Osteoblast (primary cell): ENCODE data around the gene ANTXR1. TPM values are rescaled to one million over a fixed set of nuclear protein-coding genes. Genes with fewer than 3 reads are reported as not detected.

Experiments
- DNase-seq: peaks from one replicate; pipeline ENCODE4 v3.0.0; 2011; ENCODE audit warnings: low spot score, mixed read lengths; ENCODE audit not compliant: insufficient read length; ENCODE audit errors: missing footprints
- H2AFZ ChIP-seq: 2 replicates; pipeline ENCODE4 v1.6.0; 2011; ENCODE audit warnings: mild to moderate bottlenecking, low read length
- H3K27ac ChIP-seq: 2 replicates; pipeline ENCODE4 v1.5.1; 2011; ENCODE audit warnings: mild to moderate bottlenecking, low read depth, low read length, moderate library complexity
- H3K27me3 ChIP-seq: 2 replicates; pipeline ENCODE4 v1.6.0; 2012; ENCODE audit warnings: mild to moderate bottlenecking, control low read depth, inconsistent platforms, low read length, moderate library complexity; ENCODE audit not compliant: insufficient read depth
- H3K36me3 ChIP-seq: 2 replicates; pipeline ENCODE4 v1.5.1; 2011; ENCODE audit warnings: mild to moderate bottlenecking, low read length, control low read depth, moderate library complexity; ENCODE audit not compliant: insufficient read depth
- H3K4me1 ChIP-seq: 2 replicates; pipeline ENCODE4 v1.5.1; 2011; ENCODE audit warnings: mild to moderate bottlenecking, low read length, control low read depth, moderate library complexity; ENCODE audit not compliant: insufficient read depth
- H3K4me2 ChIP-seq: 2 replicates; pipeline ENCODE4 v1.6.0; 2011; ENCODE audit warnings: mild to moderate bottlenecking, low read length; ENCODE audit not compliant: insufficient read depth
- H3K4me3 ChIP-seq: fragments of 200-600 bp; sonication (generic); 3 replicates; pipeline ENCODE4 v1.5.1; 2012; ENCODE audit warnings: mild to moderate bottlenecking, low read length, inconsistent platforms; ENCODE audit not compliant: insufficient read depth
- H3K79me2 ChIP-seq: 2 replicates; pipeline ENCODE4 v1.6.0; 2012; ENCODE audit warnings: mild to moderate bottlenecking, low read length, control low read depth, inconsistent platforms; ENCODE audit not compliant: insufficient read depth
- H3K9me3 ChIP-seq: 2 replicates; pipeline ENCODE4 v1.5.1; 2011; ENCODE audit warnings: low read depth, low read length, control low read depth
- H4K20me1 ChIP-seq: 2 replicates; pipeline ENCODE4 v1.6.0; 2012; ENCODE audit warnings: mild to moderate bottlenecking, low read length, control low read depth; ENCODE audit not compliant: insufficient read depth
- total RNA-seq: library from RNA; depleted of rRNA; stranded (reverse); fragments of >200 nt; gene quantifications from 2 replicates; pipeline ENCODE4 v1.2.3, GENCODE V29; 2012
- TF ChIP-seq, protein P1 (sequence below): IDR thresholded peaks from 2 replicates; pipeline ENCODE4 v1.5.1; 2011; ENCODE audit warnings: mild to moderate bottlenecking, low read depth, low read length, moderate library complexity; ENCODE audit errors: extremely low read depth

ANTXR1 gene
- total RNA-seq, 1 donor, result 123 TPM

DNA sequence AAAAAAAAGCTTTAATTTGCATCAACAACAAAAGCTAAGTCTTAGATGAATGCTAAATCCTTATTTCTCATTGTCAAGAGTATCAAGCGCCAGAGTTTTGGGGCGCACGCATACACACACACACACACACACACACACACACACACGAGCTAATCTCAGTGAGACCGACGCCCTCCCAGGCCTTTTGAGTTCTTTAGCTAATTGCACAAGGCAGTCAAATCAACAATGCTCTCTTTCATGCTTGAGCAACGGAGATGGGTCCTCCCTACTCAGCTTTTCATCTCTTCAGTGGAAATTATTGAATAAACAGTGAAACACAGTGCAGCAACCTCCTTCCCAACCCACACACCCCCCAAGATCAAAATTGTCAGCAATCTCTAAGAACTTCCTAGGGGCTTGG is 19.3 kb upstream of the ANTXR1 start:
- Histone ChIP-seq H3K4me2 (no peak overlapping the region), H3K36me3 (no peaks in the 10 kb centered on the region), H3K4me1 (peaks cover 21% of the 10 kb centered on the region), H3K4me3 (no peak overlapping the region), H3K27me3 (no peaks in the 10 kb centered on the region), H3K27ac (no peak overlapping the region), H3K9me3 (no peaks in the 10 kb centered on the region), H2AFZ (no peak overlapping the region), H4K20me1 (no peaks in the 10 kb centered on the region), H3K79me2 (no peaks in the 10 kb centered on the region)
- no peak for DNase-seq
- TF ChIP-seq, protein P1, sequence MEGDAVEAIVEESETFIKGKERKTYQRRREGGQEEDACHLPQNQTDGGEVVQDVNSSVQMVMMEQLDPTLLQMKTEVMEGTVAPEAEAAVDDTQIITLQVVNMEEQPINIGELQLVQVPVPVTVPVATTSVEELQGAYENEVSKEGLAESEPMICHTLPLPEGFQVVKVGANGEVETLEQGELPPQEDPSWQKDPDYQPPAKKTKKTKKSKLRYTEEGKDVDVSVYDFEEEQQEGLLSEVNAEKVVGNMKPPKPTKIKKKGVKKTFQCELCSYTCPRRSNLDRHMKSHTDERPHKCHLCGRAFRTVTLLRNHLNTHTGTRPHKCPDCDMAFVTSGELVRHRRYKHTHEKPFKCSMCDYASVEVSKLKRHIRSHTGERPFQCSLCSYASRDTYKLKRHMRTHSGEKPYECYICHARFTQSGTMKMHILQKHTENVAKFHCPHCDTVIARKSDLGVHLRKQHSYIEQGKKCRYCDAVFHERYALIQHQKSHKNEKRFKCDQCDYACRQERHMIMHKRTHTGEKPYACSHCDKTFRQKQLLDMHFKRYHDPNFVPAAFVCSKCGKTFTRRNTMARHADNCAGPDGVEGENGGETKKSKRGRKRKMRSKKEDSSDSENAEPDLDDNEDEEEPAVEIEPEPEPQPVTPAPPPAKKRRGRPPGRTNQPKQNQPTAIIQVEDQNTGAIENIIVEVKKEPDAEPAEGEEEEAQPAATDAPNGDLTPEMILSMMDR, result no peak

DNA sequence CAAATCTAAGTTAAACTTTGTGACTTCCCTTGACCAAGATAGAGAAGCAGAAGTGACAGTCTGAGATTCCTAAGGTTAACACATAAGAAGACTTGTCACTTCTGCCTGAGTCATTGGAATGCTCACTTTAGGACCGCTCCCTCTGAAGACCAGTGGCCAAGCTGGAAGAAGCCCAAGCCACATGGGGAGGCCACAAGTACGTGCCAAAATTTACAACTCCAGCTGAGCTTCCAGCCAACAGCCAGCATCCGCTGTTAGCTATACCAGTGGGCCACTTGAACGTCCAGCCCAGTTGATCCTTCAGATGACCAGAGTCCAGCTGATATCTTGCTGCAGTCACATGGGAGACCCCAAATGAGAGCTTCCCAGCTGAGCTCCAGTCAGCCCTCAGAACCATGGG is 18.1 kb upstream of the ANTXR1 start:
- Histone ChIP-seq H3K79me2 (no peaks in the 10 kb centered on the region), H3K36me3 (no peaks in the 10 kb centered on the region), H3K4me2 (peak overlapping the region; percentile 18), H2AFZ (peak overlapping the region; percentile 30), H3K9me3 (no peaks in the 10 kb centered on the region), H3K4me3 (no peak overlapping the region), H3K27ac (no peak overlapping the region), H3K4me1 (peaks cover 21% of the 10 kb centered on the region), H4K20me1 (no peaks in the 10 kb centered on the region), H3K27me3 (no peaks in the 10 kb centered on the region)
- DNase-seq, result no peak
- TF ChIP-seq, protein P1, result no peak

- no peak overlapping the region for H3K4me2 ChIP-seq
These were observed 17.1 kb upstream of the ANTXR1 start for GRCh38 chr2:68995916-68996315.

DNA sequence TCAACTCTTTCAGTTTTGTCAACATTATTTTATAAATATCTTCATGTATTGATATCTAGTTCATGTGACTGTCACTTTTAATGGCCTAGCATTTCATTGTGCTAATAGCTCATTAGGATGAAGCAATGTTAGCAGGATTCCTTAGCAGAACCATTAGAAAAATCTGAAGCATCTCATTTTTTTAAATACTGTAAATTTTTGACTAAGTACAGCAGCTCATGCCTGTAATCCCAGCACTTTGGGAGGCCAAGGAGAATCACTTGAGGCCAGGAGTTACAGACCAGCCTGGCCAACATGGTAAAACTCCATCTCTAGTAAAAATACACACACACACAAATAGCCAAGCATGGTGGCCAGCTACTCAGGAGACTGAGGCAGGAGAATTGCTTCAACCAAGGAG is 15.6 kb upstream of the ANTXR1 start:
- H3K36me3 ChIP-seq, result no peaks in the 10 kb centered on the region
- TF ChIP-seq, protein P1, result no peak
- no peak overlapping the region for H3K4me2 ChIP-seq
- DNase-seq, result no peak
- peaks cover 4% of the 10 kb centered on the region for H3K9me3 ChIP-seq
- H3K27me3 ChIP-seq, result no peaks in the 10 kb centered on the region
- peaks cover 21% of the 10 kb centered on the region for H3K4me1 ChIP-seq
- no peak overlapping the region for H2AFZ ChIP-seq
- no peaks in the 10 kb centered on the region for H3K79me2 ChIP-seq
- no peak overlapping the region for H3K27ac ChIP-seq
- no peak overlapping the region for H3K4me3 ChIP-seq
- H4K20me1 ChIP-seq, result no peaks in the 10 kb centered on the region

More at GRCh38 chr2:68995916-68996315, 17.1 kb upstream of the ANTXR1 start:
- Histone ChIP-seq H3K27ac (no peak overlapping the region), H4K20me1 (no peaks in the 10 kb centered on the region), H3K36me3 (no peaks in the 10 kb centered on the region), H3K79me2 (no peaks in the 10 kb centered on the region), H3K4me3 (no peak overlapping the region), H2AFZ (no peak overlapping the region), H3K4me1 (peaks cover 21% of the 10 kb centered on the region), H3K9me3 (no peaks in the 10 kb centered on the region), H3K27me3 (no peaks in the 10 kb centered on the region)
- TF ChIP-seq, protein P1, result no peak
- no peak for DNase-seq
